Small intestine (tissue), 16 donors: ENCODE results near the gene MEF2B. TPM values are rescaled to one million over a fixed set of nuclear protein-coding genes. Genes with fewer than 3 reads are reported as not detected.

Experiments used
- DNase-seq, 2 donors: peaks; one replicate each; pipeline versions ENCODE4 v3.0.0 to v3.0.0-alpha.2; 2013
- FAIRE-seq: peaks from 2 replicates; lab custom pipeline; 2012; peaks lifted over from hg19 to GRCh38; lab: Jason Lieb, UNC
- H3K27ac ChIP-seq, 3 donors: one replicate each; pipeline ENCODE4 v1.5.1; 2013; ENCODE audit warnings: low read length in 2 of 3, mild to moderate bottlenecking in 2 of 3, control low read depth in 1 of 3, inconsistent platforms in 1 of 3, low read depth in 1 of 3, moderate library complexity in 1 of 3
- H3K27me3 ChIP-seq, 3 donors: one replicate each; pipeline ENCODE4 v1.6.1; 2013; ENCODE audit warnings: low read length in 3 of 3, inconsistent platforms in 1 of 3; ENCODE audit not compliant: control insufficient read depth in 3 of 3, insufficient read depth in 3 of 3
- H3K36me3 ChIP-seq, 3 donors: one replicate each; pipeline ENCODE4 v1.6.1; 2013; ENCODE audit warnings: low read length in 3 of 3, inconsistent platforms in 1 of 3, low read depth in 1 of 3, mild to moderate bottlenecking in 1 of 3, moderate library complexity in 1 of 3; ENCODE audit not compliant: control insufficient read depth in 3 of 3, insufficient read depth in 2 of 3
- H3K4me1 ChIP-seq, 3 donors: one replicate each; pipeline ENCODE4 v1.6.1; 2013; ENCODE audit warnings: low read length in 2 of 3, inconsistent platforms in 1 of 3, low read depth in 1 of 3, mild to moderate bottlenecking in 1 of 3, moderate library complexity in 1 of 3; ENCODE audit not compliant: control insufficient read depth in 3 of 3, insufficient read depth in 2 of 3
- H3K4me3 ChIP-seq, 3 donors: one replicate each; pipeline ENCODE4 v1.5.1; 2013; ENCODE audit warnings: low read length in 3 of 3, control low read depth in 1 of 3, inconsistent platforms in 1 of 3, low read depth in 1 of 3, mild to moderate bottlenecking in 1 of 3, moderate library complexity in 1 of 3
- H3K9me3 ChIP-seq, 2 donors: one replicate each; pipeline ENCODE4 v1.6.1; 2013; ENCODE audit warnings: low read depth in 1 of 2, low read length in 1 of 2; ENCODE audit not compliant: control insufficient read depth in 2 of 2, insufficient read depth in 1 of 2
- WGBS, 3 donors: extraction: QIAGEN DNeasy Blood & Tissue Kit; methylation state at CpG; one replicate each; pipeline ENCODE4 v1.1.7; 2013; 5-methylcytosine and 5-hydroxymethylcytosine counted together
- long read RNA-seq, 10 donors: transcript quantifications; one replicate each; lab custom pipeline, GENCODE V29; 2026
- polyA plus RNA-seq, 4 donors: library from polyadenylated mRNA; stranded (reverse) in 3 of 4; unstranded in 1 of 4; fragments of 200-250 nt in 3 of 4; fragments of 120-200 nt in 1 of 4; gene quantifications; one replicate each; pipeline versions ENCODE4 v1.2.1 to v1.2.3, GENCODE V29; 2013
- donor health status: healthy with polysubstance abuse.
- donor health status: control.
- donor health status: control.
- donor health status: Bipolar disorder and iron deficiency.
- donor health status: healthy.

Gene MEF2B
- polyA plus RNA-seq, result 1 to 10 TPM in 3 of 4 donors, under 1 TPM in 1; 0.74 to 3.2 (median 2.0) TPM
- long read RNA-seq, donor 1, result 0 reads
- long read RNA-seq, donor 2, result 0 reads
- long read RNA-seq, donor 3, result 0 reads
- long read RNA-seq, donor 4, result 0 reads
- long read RNA-seq, donor 5, result 0 reads
- long read RNA-seq, donor 6, result 0 reads
- long read RNA-seq, donor 7, partial matches to known transcripts, result 0 of 1 reads
- long read RNA-seq, donor 7, other reads (novel, unspliced or antisense), result 0 of 1 reads
- long read RNA-seq, donor 8, result 0 reads
- long read RNA-seq, donor 9, result 0 reads
- long read RNA-seq, donor 10, result 0 reads

DNA sequence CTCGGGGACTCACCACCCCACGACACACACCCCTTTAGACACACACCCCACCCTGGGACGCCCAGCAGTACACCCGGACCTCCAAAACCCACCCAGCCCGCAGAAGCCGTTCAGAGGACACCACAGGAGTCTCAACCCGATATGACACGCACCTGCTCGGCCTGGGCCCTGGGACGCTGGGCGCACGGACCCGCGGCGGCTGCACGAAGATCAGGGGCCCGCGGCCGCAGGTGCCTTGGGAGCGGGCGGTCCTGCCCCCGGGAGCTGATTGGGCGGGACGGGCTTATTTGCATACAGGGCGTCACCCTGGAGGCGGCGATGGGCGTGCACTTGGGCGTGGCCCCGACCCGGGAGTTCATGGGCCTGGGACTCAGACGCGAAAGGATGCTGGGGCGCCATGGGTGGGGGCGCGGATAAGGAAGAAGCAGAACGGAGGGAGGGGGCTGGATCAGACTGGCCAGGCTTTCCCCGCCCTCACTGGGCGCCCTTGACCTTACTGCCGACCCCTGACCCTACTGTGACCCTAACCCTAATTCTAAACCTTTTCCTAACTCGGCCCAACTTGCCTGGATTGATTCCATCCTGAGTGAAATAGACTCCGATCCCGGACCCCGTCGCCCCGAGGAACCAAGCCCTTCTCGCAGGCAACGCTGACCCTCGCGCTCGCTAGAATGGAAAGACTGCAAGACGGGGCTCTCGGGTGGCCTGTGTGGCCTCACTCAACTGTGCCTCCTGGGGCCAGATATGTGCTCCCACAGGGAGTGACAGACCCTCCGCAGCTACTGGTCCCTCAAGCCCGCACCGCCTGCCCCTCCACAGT, at the start of gene MEF2B:
Gene MEF2B, minus strand, starts transcription at position 211 of the 820 bp plus-strand sequence. CDS start 19,528 bp downstream, outside the sequence.
- no peak for FAIRE-seq
- Histone ChIP-seq H3K27ac (no peak within 1 kb of the TSS), H3K9me3 (no peaks in the 10 kb centered on the region), H3K27me3 (peaks cover 0 to 6% (median 0%) of the 10 kb centered on the region in 3 donors), H3K4me1 (peaks cover 0 to 8% (median 0%) of the 10 kb centered on the region in 3 donors), H3K4me3 (peak within 1 kb of the TSS in 1 of 3 donors; percentile 8), H3K36me3 (peaks cover 0 to 4% (median 0%) of the 10 kb centered on the region in 3 donors)
- 12 to 21% (median 16%) methylated on average over 47 to 56 of the region's 56 CpGs for WGBS, 3 donors
- DNase-seq, result peak; percentile 80 to 86

DNA sequence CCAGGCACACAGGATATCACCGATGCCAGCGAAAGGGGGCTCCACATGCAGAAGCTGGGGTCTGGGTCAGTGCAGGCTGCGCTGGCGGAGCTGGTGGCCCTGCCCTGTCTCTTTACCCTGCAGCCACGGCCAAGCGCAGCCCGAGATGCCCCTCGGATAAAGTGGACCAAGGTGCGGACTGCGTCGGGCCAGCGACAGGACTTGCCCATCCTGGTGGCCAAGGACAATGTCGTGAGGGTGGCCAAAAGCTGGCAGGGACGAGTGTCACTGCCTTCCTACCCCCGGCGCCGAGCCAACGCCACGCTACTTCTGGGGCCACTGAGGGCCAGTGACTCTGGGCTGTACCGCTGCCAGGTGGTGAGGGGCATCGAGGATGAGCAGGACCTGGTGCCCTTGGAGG, 48.8 kb upstream of the MEF2B start:
- Histone ChIP-seq H3K4me1 (no peaks in the 10 kb centered on the region), H3K4me3 (no peak overlapping the region), H3K36me3 (no peaks in the 10 kb centered on the region), H3K27ac (no peak overlapping the region), H3K9me3 (peaks cover 0 to 2% of the 10 kb centered on the region in 2 donors), H3K27me3 (peaks cover 0 to 22% (median under 1%) of the 10 kb centered on the region in 3 donors)
- no peak for DNase-seq
- FAIRE-seq, result no peak
- 83 to 89% (median 88%) methylated on average over 21 of the region's 21 CpGs for WGBS, 3 donors

DNA sequence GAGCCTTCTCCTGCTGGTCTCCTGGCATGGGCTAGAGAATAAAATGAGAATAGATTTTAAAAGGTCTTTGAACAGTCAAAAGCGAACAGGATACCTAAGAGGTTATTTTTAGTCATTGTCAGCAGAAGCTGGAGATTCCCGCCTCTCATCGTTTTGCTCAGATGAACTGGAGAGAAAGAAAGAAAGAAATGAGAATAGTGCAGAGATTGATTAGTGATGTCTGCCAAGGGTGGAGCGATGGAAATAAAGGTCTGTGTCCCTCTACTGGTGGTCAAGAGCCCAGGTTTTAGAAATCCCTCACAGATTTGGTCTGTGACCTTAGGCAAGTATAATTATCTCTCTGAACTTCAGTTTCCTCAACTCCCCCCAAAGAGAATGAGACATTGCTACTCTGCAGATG, 47.0 kb upstream of the MEF2B start:
- DNase-seq (no peak), FAIRE-seq (no peak)

DNA sequence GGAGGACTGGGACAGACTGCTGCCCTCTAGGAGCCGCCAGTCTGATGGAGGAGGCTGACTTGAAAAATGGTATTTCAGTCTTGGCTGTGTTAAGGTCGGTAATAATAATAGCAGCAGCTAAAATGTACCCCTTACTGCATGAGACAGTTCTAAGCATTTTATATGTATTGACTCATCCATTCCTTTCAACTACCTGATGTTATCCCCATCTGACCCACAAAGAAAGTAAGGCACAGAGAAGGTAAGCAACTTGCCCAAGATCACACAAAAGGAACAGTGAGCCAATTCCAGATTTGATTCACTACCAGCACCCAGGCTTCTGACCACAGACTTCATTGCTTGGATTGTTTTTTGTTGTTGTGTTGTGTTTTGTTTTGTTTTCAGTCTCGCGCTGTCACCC, 45.7 kb upstream of the MEF2B start:
- no peak for DNase-seq
- no peak overlapping the region for H3K27ac ChIP-seq
- 68 to 71% (median 70%) methylated on average over 4 of the region's 4 CpGs for WGBS, 3 donors
- no peaks in the 10 kb centered on the region for H3K36me3 ChIP-seq
- FAIRE-seq, result no peak
- no peaks in the 10 kb centered on the region for H3K4me1 ChIP-seq
- no peak overlapping the region for H3K4me3 ChIP-seq
- H3K9me3 ChIP-seq, result no peaks in the 10 kb centered on the region
- peaks cover 10 to 46% (median 16%) of the 10 kb centered on the region in 3 donors for H3K27me3 ChIP-seq

More for the DNA sequence above, 47.0 kb upstream of the MEF2B start:
- no peak overlapping the region for H3K4me3 ChIP-seq
- H3K27ac ChIP-seq, result no peak overlapping the region
- H3K36me3 ChIP-seq, result no peaks in the 10 kb centered on the region
- H3K27me3 ChIP-seq, result peaks cover 9 to 35% (median 10%) of the 10 kb centered on the region in 3 donors
- no peaks in the 10 kb centered on the region for H3K9me3 ChIP-seq
- WGBS, 3 donors, result 49 to 58% (median 50%) methylated on average over 4 of the region's 4 CpGs
- no peaks in the 10 kb centered on the region for H3K4me1 ChIP-seq

DNA sequence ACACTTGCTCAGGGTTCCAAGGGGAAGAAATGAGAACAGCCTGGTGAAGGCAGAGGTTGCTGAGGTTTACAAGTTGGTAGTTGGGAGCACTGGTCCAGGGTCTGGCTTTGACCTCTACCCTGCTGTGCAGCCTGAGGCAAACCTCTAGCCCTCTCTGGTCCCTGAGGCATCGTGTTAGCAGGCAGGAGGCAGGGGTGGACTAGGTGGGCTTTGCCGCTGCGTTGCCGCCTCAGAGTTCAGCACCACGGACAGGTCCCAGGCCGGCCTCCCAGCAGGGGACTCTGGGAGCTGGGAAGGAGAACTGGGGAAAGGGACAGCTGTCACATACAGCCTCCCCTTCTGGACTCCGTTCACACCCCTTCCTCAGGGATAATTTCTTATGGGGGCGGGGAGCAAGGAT, 44.8 kb upstream of the MEF2B start:
- Histone ChIP-seq H3K27ac (no peak overlapping the region), H3K27me3 (peaks cover 10 to 50% (median 19%) of the 10 kb centered on the region in 3 donors), H3K4me1 (no peaks in the 10 kb centered on the region), H3K9me3 (no peaks in the 10 kb centered on the region), H3K4me3 (no peak overlapping the region), H3K36me3 (no peaks in the 10 kb centered on the region)
- 2 to 3% (median 3%) methylated on average over 8 of the region's 8 CpGs for WGBS, 3 donors
- FAIRE-seq (no peak), DNase-seq (peak in 1 of 2 donors; percentile 69)

DNA sequence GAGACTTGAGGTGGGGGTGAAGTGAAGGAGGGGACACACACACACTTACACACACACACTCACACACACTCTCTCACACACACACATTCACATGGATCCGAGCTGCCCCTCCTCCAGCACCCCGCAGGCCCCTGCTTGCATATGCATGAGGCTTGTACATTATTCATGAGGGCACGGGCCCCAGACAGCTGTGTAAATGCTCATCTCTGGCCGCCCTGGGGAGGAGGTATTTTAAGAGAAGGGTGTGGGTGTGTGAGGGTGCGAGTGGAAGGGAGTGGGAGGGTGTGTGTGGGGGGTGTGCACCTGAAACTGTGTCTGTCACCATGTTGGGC, 44.1 kb upstream of the MEF2B start:
- no peaks in the 10 kb centered on the region for H3K36me3 ChIP-seq
- no peaks in the 10 kb centered on the region for H3K4me1 ChIP-seq
- H3K27ac ChIP-seq, result no peak overlapping the region
- FAIRE-seq (no peak), DNase-seq (no peak)
- WGBS, 3 donors, result 5 to 6% (median 5%) methylated on average over 5 of the region's 5 CpGs
- no peaks in the 10 kb centered on the region for H3K9me3 ChIP-seq
- H3K4me3 ChIP-seq, result no peak overlapping the region
- peaks cover 10 to 52% (median 20%) of the 10 kb centered on the region in 3 donors for H3K27me3 ChIP-seq

DNA sequence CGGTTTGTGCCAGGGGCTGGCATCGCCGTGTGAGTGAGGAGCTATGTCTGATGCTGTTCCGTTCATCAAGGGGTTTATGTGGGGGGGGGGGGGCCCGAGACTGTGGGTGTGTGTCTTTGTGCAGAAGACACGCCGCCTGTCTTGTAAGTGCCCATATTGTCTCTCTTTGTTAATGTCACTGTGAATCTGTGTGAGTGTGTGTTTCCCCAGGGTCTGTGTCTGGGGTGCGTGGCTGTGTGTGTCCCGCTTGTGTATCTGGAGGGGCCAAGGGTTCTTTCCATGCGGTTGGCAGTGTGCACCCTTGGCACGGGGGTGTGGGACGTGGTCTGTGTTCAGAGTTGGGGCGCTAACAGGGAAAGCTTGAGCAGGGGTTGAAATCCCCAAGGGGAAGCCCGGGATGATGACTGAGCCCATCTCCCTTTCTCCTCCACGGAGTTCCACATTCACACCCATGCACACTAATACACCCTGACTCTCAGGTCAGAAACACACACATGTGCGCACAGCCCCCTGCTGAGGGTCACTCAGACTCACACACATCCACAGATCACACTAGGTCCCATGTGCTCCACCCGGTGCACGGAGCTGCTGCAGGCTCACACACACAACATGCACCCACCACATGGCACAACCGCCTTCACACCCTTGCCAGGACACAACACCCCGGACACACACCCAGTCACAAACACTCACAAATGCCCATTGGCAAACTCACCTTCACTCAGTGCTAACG, 43.5 kb upstream of the MEF2B start:
- Histone ChIP-seq H3K4me1 (no peaks in the 10 kb centered on the region), H3K9me3 (no peaks in the 10 kb centered on the region), H3K36me3 (no peaks in the 10 kb centered on the region), H3K27me3 (peaks cover 10 to 52% (median 20%) of the 10 kb centered on the region in 3 donors), H3K4me3 (no peak overlapping the region), H3K27ac (no peak overlapping the region)
- 43 to 50% (median 44%) methylated on average over 20 to 21 of the region's 21 CpGs for WGBS, 3 donors
- FAIRE-seq, result no peak
- DNase-seq, result no peak

DNA sequence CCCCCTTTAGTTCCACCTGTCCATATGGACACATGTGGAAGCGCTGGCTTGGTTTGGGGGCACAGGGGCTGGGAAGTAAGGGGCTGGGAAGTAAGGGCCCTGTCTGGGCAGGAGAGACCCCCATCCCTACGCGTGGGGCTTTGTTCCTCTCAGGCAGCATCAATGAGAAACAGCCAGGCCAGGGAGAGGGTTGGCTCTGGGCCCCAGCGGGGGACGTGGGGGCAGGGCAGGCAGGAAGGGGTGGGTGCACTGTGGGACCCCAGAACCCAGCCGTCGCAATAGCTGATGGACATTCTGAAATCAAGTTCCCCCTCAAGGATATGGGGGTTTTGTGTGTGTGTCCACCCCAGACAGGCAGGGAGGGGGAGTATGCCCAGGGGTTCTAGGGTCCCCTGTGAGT, 42.9 kb upstream of the MEF2B start:
- H3K36me3 ChIP-seq, result no peaks in the 10 kb centered on the region
- no peak overlapping the region for H3K4me3 ChIP-seq
- H3K27ac ChIP-seq, result no peak overlapping the region
- DNase-seq (no peak), FAIRE-seq (no peak)
- H3K9me3 ChIP-seq, result no peaks in the 10 kb centered on the region
- peaks cover 10 to 52% (median 21%) of the 10 kb centered on the region in 3 donors for H3K27me3 ChIP-seq
- no peaks in the 10 kb centered on the region for H3K4me1 ChIP-seq
- WGBS, 3 donors, result 8 to 17% (median 15%) methylated on average over 5 to 7 of the region's 7 CpGs
